AG04449 (cell line): ENCODE measurements around the gene DUOXA1.

Experiments
- CTCF ChIA-PET: fragments of 350-600 bp; formaldehyde crosslinking; extraction: SDS; loops from one replicate; lab custom pipeline; 2021; ENCODE audit warnings: antibody characterized with exemption; lab: Yijun Ruan, JAX
- POLR2A ChIA-PET: fragments of 400-600, 350-600 bp; formaldehyde crosslinking; extraction: SDS; loops from one replicate; lab custom pipeline; 2020; ENCODE audit warnings: antibody characterized with exemption, inconsistent platforms; lab: Yijun Ruan, JAX
- DNase-seq: peaks from one replicate; pipeline ENCODE4 v3.0.0-alpha.2; 2010; ENCODE audit warnings: low read depth, low spot score
- H3K4me3 ChIP-seq: 2 replicates; pipeline ENCODE4 v1.5.1; 2011; ENCODE audit warnings: low read depth, mild to moderate bottlenecking, control low read depth, low read length
- CTCF ChIP-seq: IDR thresholded peaks from one replicate; pipeline ENCODE4 v1.5.1; 2011; ENCODE audit warnings: mild to moderate bottlenecking, moderate library complexity, low read length, control low read depth, inconsistent platforms; ENCODE audit not compliant: insufficient read depth; ENCODE audit errors: missing control alignments

The DUOXA1 gene

GRCh38 chr15:45165536-45165935 is 35.9 kb upstream of the DUOXA1 start:
- ChIA-PET CTCF (interaction anchor here (0.6 to 4.1 kb wide), 12 partner anchors 8 to 292 kb away, joined by 3 to 104 read pairs (median 15); a partner anchor contains a TSS), POLR2A (interaction anchor here (1.3 kb wide), 1 partner anchor 236 kb away, joined by 3 read pairs; a partner anchor contains a TSS)
- no peak for TF ChIP-seq CTCF
- H3K4me3 ChIP-seq: no peak overlapping the region
- DNase-seq: no peak

GRCh38 chr15:45164914-45165313 is 35.2 kb upstream of the DUOXA1 start:
- POLR2A ChIA-PET: interaction anchor here (1.3 kb wide), 1 partner anchor 237 kb away, joined by 3 read pairs; a partner anchor contains a TSS
- H3K4me3 ChIP-seq: no peak overlapping the region
- DNase-seq: no peak
- no peak for TF ChIP-seq CTCF
- CTCF ChIA-PET: interaction anchor here (0.6 to 4.3 kb wide), 20 partner anchors 8 to 293 kb away, joined by 3 to 104 read pairs (median 6); partner anchors contain the start of gene SHF

GRCh38 chr15:45163508-45163856 is 33.8 kb upstream of the DUOXA1 start:
- no peak for DNase-seq
- no peak for TF ChIP-seq CTCF
- no peak overlapping the region for H3K4me3 ChIP-seq
- ChIA-PET POLR2A (interaction anchor here (0.8 to 1.4 kb wide), 5 partner anchors 35 to 239 kb away, joined by 3 to 9 read pairs (median 6); a partner anchor contains a TSS), CTCF (interaction anchor here (0.7 to 4.3 kb wide), 45 partner anchors 8 to 519 kb away, joined by 3 to 104 read pairs (median 5); partner anchors contain the start of gene SHF)

- ChIA-PET POLR2A (interaction anchor here (0.8 to 1.4 kb wide), 4 partner anchors 35 to 239 kb away, joined by 3 to 9 read pairs (median 7); a partner anchor contains a TSS), CTCF (interaction anchor here (0.5 to 4.3 kb wide), 46 partner anchors 9 to 520 kb away, joined by 3 to 104 read pairs (median 5); a partner anchor contains a TSS)
- peak; percentile 98 for TF ChIP-seq CTCF
- H3K4me3 ChIP-seq: no peak overlapping the region
- DNase-seq: peak; percentile 46
Measured at GRCh38 chr15:45162771-45163507, 33.3 kb upstream of the DUOXA1 start.

- CTCF ChIA-PET: interaction anchor here (0.9 to 4.3 kb wide), 12 partner anchors 8 to 296 kb away, joined by 3 to 26 read pairs (median 4); partner anchors contain the start of gene SHF
- no peak for DNase-seq
- no peak overlapping the region for H3K4me3 ChIP-seq
- POLR2A ChIA-PET: no interaction called here
- no peak for TF ChIP-seq CTCF
Measured at GRCh38 chr15:45161666-45162065, 32.0 kb upstream of the DUOXA1 start.

- TF ChIP-seq CTCF: no peak
- ChIA-PET CTCF (interaction anchor here (0.7 to 3.3 kb wide), 11 partner anchors 8 to 300 kb away, joined by 3 to 21 read pairs (median 5); no protein-coding TSS in a partner anchor), POLR2A (interaction anchor here (0.5 to 1.3 kb wide), 2 partner anchors 28 to 42 kb away, joined by 3 to 4 read pairs; no protein-coding TSS in a partner anchor)
- peak; percentile 37 for DNase-seq
- no peak overlapping the region for H3K4me3 ChIP-seq
Measured at GRCh38 chr15:45157974-45158373, 28.3 kb upstream of the DUOXA1 start.
